Muscle of leg (tissue), 11 donors: ENCODE results near the gene COPB2. TPM values are rescaled to one million over a fixed set of nuclear protein-coding genes. Genes with fewer than 3 reads are reported as not detected.

Experiments
- DNase-seq: peaks from one replicate; pipeline ENCODE4 v3.0.0; 2013
- H3K27ac ChIP-seq: one replicate; pipeline ENCODE4 v1.5.1; 2013; ENCODE audit warnings: mild to moderate bottlenecking, low read length, control low read depth
- H3K27me3 ChIP-seq: one replicate; pipeline ENCODE4 v1.6.1; 2013; ENCODE audit warnings: low read length; ENCODE audit not compliant: control insufficient read depth, insufficient read depth
- H3K36me3 ChIP-seq: one replicate; pipeline ENCODE4 v1.6.1; 2013; ENCODE audit warnings: low read length; ENCODE audit not compliant: control insufficient read depth, insufficient read depth
- H3K4me1 ChIP-seq: one replicate; pipeline ENCODE4 v1.6.1; 2013; ENCODE audit warnings: low read length; ENCODE audit not compliant: control insufficient read depth, insufficient read depth
- H3K4me3 ChIP-seq: one replicate; pipeline ENCODE4 v1.5.1; 2013; ENCODE audit warnings: low read length, control low read depth
- H3K9me3 ChIP-seq: replicated peaks from 2 replicates; pipeline ENCODE4 v1.6.1; 2013; ENCODE audit warnings: low read depth, low read length; ENCODE audit not compliant: control insufficient read depth
- WGBS: methylation state at CpG from one replicate; pipeline ENCODE4 v1.1.5; 2013; ENCODE audit warnings: missing lambda C conversion rate; ENCODE audit not compliant: insufficient coverage; 5-methylcytosine and 5-hydroxymethylcytosine counted together
- polyA plus RNA-seq, 8 donors: library from polyadenylated mRNA; unstranded; fragments of 120-200 nt; gene quantifications; one replicate each; pipeline versions ENCODE4 v1.2.1 to v1.2.3, GENCODE V29; 2013; ENCODE audit warnings: inconsistent platforms in 1 of 8, low replicate concordance in 1 of 8; ENCODE audit not compliant: insufficient read length in 8 of 8, insufficient read depth in 1 of 8
- total RNA-seq: library from RNA; stranded (reverse); fragments of 120-200 nt; gene quantifications from one replicate; pipeline ENCODE4 v1.2.4, GENCODE V29; 2013

COPB2 gene
- total and polyA plus RNA-seq, 9 donors: 76.0 to 134 (median 104) TPM

DNA sequence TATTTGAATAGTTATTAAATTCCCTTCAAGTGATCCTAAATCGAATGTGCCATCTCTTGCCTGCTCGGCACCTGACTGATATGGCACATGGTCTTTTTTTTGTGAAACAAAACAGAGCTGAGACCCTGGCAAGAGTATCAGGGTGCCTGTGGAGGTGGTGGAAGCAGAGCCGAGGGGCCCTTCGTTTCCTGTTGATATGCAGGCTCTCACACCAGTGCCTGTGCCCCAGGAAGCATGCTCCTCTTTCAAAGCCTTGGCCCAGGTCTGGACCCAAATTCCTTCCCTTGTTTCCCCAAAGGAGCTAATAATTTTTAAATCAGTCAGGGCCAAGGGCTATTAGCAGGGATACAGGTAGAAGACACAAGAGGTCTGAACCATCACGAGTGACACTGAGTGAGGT lies 67.1 kb downstream of the COPB2 start:
- Histone ChIP-seq H3K27ac (no peak overlapping the region), H3K9me3 (no peaks in the 10 kb centered on the region), H3K36me3 (no peaks in the 10 kb centered on the region), H3K27me3 (peaks cover 3% of the 10 kb centered on the region), H3K4me3 (no peak overlapping the region), H3K4me1 (peaks cover 7% of the 10 kb centered on the region)
- DNase-seq: no peak
- WGBS: 66% methylated on average over 5 of the region's 5 CpGs

DNA sequence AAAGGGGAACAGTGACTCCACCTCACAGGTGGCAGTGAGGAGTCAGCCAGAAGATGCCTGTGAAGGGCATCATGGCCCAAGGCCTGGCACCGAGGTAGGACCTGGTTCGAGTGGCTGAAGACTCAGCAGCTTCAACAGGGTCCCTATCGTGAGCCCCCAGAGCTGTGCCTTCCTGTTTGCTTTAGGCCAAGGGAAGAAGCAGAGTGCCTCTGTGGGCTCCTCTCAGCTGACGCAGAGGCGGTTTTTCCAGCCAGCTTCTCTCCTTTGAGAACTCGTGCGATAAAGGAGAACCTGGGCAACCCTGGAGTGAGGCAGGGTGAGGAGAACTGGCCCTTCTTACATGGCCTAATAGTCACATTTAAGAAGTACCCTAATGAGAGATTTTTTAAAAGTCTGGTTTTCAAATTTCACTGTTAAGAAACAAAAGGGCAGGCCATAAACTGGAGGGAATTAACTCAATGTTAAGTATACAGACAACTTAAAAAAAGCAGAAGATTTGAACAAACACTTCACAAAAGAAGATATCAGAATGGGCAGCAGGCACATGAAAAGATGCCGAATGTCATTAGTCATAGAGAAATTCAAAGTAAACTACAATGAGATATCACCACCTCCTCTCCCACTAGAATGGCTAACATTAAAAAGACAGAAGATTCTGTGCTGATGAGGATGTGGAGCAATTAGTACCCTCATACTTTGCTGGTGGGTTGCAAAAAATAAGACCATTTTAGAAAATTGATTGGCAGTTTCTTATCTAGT lies 68.7 kb downstream of the COPB2 start:
- 93% methylated on average over 5 of the region's 8 CpGs for WGBS
- DNase-seq: no peak
- Histone ChIP-seq H3K4me1 (peaks cover 7% of the 10 kb centered on the region), H3K36me3 (no peaks in the 10 kb centered on the region), H3K9me3 (no peaks in the 10 kb centered on the region), H3K4me3 (no peak overlapping the region), H3K27me3 (peaks cover 3% of the 10 kb centered on the region), H3K27ac (no peak overlapping the region)

DNA sequence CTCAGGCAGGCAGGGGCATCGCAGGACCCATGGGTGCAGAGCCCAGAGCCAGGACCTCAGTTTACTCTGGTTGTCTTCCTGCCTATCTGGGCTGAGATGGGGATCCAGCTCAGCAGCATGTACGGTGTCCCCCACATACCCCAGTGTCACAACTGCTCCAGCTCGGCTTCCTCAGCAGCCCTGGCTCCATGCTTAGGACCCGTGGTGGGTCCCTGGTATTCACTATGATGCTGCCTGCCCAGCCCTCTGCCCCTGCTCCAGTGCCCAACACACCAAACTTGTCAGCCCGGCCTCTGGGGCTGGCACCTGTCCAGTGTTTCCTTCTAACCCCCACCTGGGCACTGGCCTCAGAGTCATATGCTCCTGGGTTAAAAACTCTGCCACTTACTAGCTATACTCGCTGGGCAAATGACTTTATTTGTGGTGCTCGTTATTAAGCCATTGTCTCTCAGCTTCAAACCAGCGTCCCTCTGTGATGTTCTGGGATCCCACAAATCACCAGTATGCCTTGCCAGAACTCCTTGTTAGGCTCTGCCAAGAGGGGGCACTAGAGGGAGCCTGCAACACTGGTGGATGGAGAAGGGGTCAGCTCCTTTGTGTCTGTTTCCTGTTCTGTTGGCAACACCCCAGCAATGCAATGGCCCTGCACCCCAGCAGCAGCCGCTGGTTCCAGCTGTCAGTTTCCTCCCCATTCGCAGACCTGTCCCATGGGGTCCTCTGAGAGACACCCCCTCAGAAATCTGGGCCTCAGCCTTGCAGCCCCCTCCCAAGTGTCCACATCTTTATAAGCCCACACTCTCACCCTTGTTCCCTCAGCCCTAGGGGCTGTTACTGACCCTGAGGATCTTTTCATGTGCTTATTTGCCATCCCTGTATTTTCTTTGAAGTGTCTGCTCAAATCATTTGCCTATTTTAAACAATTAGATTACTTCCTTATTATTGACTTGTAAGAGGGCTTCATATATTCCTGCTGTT lies 69.7 kb downstream of the COPB2 start:
- WGBS: 48% methylated on average over 9 of the region's 10 CpGs
- Histone ChIP-seq H3K4me3 (no peak overlapping the region), H3K4me1 (peaks cover 7% of the 10 kb centered on the region), H3K27me3 (peaks cover 3% of the 10 kb centered on the region), H3K36me3 (no peaks in the 10 kb centered on the region), H3K27ac (no peak overlapping the region), H3K9me3 (no peaks in the 10 kb centered on the region)
- DNase-seq: peak; percentile 8

DNA sequence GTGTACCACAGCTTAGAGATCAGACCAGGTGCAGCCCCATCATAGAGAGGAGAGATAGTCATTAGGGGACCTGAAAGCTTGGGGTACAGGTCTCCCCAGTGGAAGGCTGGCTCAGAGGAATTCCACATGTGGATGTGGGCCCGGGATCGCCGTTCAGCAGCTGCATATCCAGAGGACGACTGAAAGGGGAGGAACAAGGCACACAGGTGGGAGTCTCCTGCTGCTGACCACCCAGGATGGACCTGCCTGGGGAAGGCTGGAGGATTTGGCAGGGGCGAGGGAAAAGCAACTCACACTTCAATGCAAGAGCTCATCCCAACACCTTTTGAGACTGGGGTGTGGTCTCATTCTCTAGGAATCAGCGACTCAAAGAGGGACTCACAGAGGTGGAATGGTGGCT lies 70.6 kb downstream of the COPB2 start:
- 30% methylated on average over 1 of the region's 6 CpGs for WGBS
- no peaks in the 10 kb centered on the region for H3K9me3 ChIP-seq
- peaks cover 3% of the 10 kb centered on the region for H3K27me3 ChIP-seq
- DNase-seq: no peak
- H3K27ac ChIP-seq: no peak overlapping the region
- H3K4me3 ChIP-seq: no peak overlapping the region
- H3K36me3 ChIP-seq: no peaks in the 10 kb centered on the region
- H3K4me1 ChIP-seq: peaks cover 7% of the 10 kb centered on the region

DNA sequence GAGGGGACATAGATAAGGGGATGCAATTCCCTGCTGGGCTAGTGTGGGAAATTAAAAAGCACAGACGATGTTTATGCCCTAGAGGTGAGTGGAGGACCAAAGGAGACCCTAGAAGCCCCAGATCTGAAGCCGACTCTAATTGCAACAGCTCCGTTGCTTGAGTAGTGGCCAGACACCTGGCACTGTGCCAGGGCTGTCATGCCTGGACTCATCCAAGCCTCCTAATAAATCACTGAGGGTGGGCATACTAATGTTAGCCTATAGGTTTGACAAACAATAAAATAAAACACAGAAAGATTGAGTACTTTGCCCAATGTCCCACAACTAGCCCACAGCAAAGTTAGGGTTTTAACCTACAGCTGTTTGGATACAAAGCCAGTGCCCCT lies 71.0 kb downstream of the COPB2 start:
- H3K4me1 ChIP-seq: peaks cover 7% of the 10 kb centered on the region
- no peaks in the 10 kb centered on the region for H3K36me3 ChIP-seq
- 52% methylated on average over 3 of the region's 3 CpGs for WGBS
- peaks cover 3% of the 10 kb centered on the region for H3K27me3 ChIP-seq
- H3K9me3 ChIP-seq: no peaks in the 10 kb centered on the region
- no peak for DNase-seq
- no peak overlapping the region for H3K4me3 ChIP-seq
- H3K27ac ChIP-seq: no peak overlapping the region

DNA sequence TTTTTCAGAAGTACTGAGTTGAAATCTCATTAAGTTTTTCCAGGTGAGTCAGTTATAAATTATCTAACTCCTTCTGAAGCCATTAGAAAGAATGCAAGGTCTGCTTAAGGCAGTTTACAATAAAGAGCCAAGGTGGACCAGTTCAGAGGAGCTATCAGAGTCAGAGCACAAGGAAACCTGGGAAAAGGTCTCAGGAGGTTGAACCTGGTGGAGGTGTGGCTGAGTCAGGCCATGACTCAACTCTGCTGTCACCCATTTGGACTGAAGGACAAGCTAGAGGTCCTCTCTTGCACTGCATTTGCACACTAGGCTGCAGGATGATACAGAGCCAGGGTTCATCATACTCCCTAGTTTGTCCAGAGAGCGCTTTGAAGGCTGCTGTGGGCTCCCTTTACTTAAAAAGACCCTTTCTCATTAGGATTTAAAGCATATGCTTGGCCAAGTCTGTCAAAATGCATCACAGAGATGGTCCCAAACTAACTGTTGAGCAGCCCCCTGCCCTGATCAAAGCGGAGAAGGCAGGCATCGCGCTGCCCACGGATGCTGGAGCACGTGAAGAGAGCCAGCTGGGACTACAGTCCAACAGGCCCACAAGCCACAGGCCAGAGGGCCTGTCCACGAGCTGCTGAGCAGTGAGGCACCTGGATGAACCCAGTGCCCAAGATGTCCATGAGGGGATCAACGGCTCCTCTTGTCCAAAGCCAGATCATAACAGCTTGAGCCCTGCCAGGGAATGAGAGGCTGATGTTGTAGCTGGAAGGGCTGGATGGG lies 71.6 kb downstream of the COPB2 start:
- Histone ChIP-seq H3K27me3 (peaks cover 3% of the 10 kb centered on the region), H3K9me3 (no peaks in the 10 kb centered on the region), H3K4me3 (no peak overlapping the region), H3K36me3 (no peaks in the 10 kb centered on the region), H3K27ac (no peak overlapping the region), H3K4me1 (peaks cover 7% of the 10 kb centered on the region)
- no peak for DNase-seq
- WGBS: 85% methylated on average over 8 of the region's 8 CpGs

DNA sequence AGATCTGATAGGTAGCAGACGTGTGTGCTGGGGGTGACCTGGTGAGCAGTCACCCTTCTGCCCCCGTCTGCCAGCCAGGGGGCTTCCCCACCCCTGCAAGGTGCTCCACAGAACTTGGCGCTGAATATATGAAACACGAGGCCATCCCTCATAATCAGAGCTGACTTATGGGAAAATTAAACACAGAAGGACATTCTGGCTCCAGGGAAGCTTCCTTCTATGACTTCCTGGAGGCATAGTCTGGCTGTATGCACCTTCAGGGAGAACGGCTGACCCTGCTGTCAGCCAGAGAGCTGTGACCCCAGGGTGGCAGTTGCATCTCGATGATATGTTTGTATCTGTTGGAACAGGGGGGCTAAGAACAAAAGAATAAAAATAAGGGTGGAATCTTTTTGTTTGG lies 72.2 kb downstream of the COPB2 start:
- Histone ChIP-seq H3K27ac (no peak overlapping the region), H3K27me3 (peaks cover 3% of the 10 kb centered on the region)
- WGBS: 49% methylated on average over 2 of the region's 6 CpGs

DNA sequence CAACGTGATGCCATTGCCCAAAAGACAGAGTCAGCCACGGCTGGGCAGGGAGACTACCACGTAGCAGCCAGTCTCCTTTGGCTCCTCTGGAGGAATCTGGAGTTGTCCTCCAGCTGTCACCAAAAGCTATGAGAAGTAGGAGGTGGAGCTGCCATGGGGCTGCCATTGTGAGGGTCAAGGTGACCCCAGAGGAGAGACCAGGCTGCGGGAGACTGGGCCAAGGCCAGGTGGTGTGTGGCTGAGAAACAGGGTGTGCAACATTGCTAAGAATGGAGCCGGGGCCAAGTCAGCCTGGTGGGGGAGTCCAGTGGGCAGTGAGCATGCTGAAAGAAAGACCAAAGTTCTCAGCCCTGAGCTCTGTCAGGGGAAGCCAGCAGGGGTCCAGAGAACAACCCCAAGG lies 75.5 kb downstream of the COPB2 start:
- Histone ChIP-seq H3K27me3 (no peaks in the 10 kb centered on the region), H3K36me3 (no peaks in the 10 kb centered on the region), H3K27ac (no peak overlapping the region), H3K4me3 (no peak overlapping the region), H3K4me1 (peaks cover 4% of the 10 kb centered on the region), H3K9me3 (no peaks in the 10 kb centered on the region)
- no peak for DNase-seq
- 89% methylated on average over 5 of the region's 5 CpGs for WGBS

More for the DNA sequence above, 72.2 kb downstream of the COPB2 start:
- no peak overlapping the region for H3K4me3 ChIP-seq
- H3K4me1 ChIP-seq: peaks cover 7% of the 10 kb centered on the region
- no peak for DNase-seq
- H3K9me3 ChIP-seq: no peaks in the 10 kb centered on the region
- H3K36me3 ChIP-seq: no peaks in the 10 kb centered on the region

DNA sequence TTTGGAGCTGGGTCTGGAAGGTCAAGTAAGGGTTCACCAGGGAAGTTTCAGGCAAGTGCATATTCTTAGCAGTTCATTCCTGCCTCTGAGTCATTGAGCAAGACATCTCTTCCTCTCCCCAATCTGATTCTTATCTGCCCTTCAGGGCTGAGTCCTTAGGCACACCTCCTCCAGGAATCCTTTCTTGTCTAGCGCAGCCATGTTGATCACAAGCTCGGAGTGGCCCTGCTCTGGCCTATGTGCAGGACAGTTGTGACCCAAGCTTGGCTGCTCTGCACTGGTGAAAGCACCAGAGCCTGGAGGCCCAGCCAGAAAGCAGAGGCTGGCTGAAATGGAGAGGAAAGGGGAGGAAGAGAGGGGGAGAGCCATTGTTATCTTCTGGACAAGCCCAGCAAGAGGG lies 76.5 kb downstream of the COPB2 start:
- Histone ChIP-seq H3K4me3 (no peak overlapping the region), H3K4me1 (no peaks in the 10 kb centered on the region), H3K27me3 (no peaks in the 10 kb centered on the region), H3K9me3 (no peaks in the 10 kb centered on the region), H3K27ac (no peak overlapping the region), H3K36me3 (no peaks in the 10 kb centered on the region)
- 94% methylated on average over 2 of the region's 2 CpGs for WGBS
- no peak for DNase-seq

DNA sequence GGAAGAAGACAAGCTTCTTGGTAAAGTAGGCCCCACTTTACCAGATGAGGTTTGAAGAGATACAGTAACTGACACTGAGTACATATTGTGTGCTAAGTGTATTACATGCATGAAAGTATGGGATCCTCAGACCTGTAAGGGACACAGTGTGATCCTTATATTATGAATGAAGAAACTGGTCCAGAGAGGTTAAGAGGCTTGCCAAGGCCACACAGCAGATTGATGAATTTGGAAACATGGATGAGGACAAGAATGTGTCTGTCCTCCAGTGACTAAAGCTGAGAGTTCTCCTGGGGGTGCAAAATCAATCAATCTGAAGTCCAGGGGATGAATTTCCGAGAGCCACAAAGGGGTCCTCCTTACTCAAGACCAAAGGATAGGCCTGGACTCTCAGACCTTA lies 77.0 kb downstream of the COPB2 start:
- no peaks in the 10 kb centered on the region for H3K4me1 ChIP-seq
- WGBS: no CpG with 5 or more reads among the region's 1 CpG
- no peaks in the 10 kb centered on the region for H3K9me3 ChIP-seq
- no peaks in the 10 kb centered on the region for H3K36me3 ChIP-seq
- H3K4me3 ChIP-seq: no peak overlapping the region
- no peak overlapping the region for H3K27ac ChIP-seq
- H3K27me3 ChIP-seq: no peaks in the 10 kb centered on the region
- no peak for DNase-seq
